H1 (cell line): Measurements from ENCODE around the gene DMPK. TPM values are rescaled to one million over a fixed set of nuclear protein-coding genes. Genes with fewer than 3 reads are reported as not detected.

Source experiments
- CTCF ChIA-PET: fragments of 300-600 bp; sonication (Branson Sonifier 250); formaldehyde crosslinking; loops from one replicate; lab custom pipeline; 2021; ENCODE audit not compliant: partially characterized antibody; lab: Charles Lee
- POLR2A ChIA-PET: fragments of 300-600 bp; sonication (Branson Sonifier 250); formaldehyde crosslinking; loops from one replicate; lab custom pipeline; 2021; ENCODE audit warnings: inconsistent platforms; ENCODE audit not compliant: partially characterized antibody; lab: Charles Lee
- DNase-seq, 2 experiments: peaks; one replicate each; pipeline versions ENCODE4 v3.0.0 to v3.0.0-alpha.2; 2010 to 2022; ENCODE audit warnings: low spot score in 2 of 2, low read depth in 1 of 2, mixed read lengths in 1 of 2
- FAIRE-seq: peaks from 2 replicates; lab custom pipeline; 2011; peaks lifted over from hg19 to GRCh38; lab: Jason Lieb, UNC
- H2AFZ ChIP-seq: 2 replicates; pipeline ENCODE4 v1.8.1; 2012; ENCODE audit warnings: low read length, inconsistent platforms
- H2AK5ac ChIP-seq: 2 replicates; pipeline ENCODE4 v1.6.1; 2013; ENCODE audit warnings: low read depth, low read length
- H2BK120ac ChIP-seq: replicated peaks from 2 replicates; pipeline ENCODE3; 2013; ENCODE audit warnings: low read depth, low read length, inconsistent platforms
- H2BK12ac ChIP-seq: 2 replicates; pipeline ENCODE4 v1.6.1; 2013; ENCODE audit warnings: low read depth, low read length
- H2BK15ac ChIP-seq: 2 replicates; pipeline ENCODE4 v1.6.1; 2013; ENCODE audit warnings: low read length
- H2BK20ac ChIP-seq: 2 replicates; pipeline ENCODE4 v1.6.1; 2013; ENCODE audit warnings: low read length
- H2BK5ac ChIP-seq: 2 replicates; pipeline ENCODE4 v1.6.1; 2013; ENCODE audit warnings: low read depth, low read length
- H3K14ac ChIP-seq: 2 replicates; pipeline ENCODE4 v1.6.1; 2013; ENCODE audit warnings: inconsistent platforms; ENCODE audit not compliant: insufficient read length
- H3K18ac ChIP-seq: 2 replicates; pipeline ENCODE4 v1.6.1; 2013; ENCODE audit warnings: low read length; ENCODE audit errors: extremely low read depth
- H3K23ac ChIP-seq: 2 replicates; pipeline ENCODE4 v1.6.1; 2013; ENCODE audit warnings: inconsistent platforms; ENCODE audit not compliant: insufficient read length
- H3K23me2 ChIP-seq: 2 replicates; pipeline ENCODE4 v1.6.1; 2013; ENCODE audit warnings: low read depth, low read length
- H3K27ac ChIP-seq: 2 replicates; pipeline ENCODE4 v1.6.1; 2011; ENCODE audit warnings: low read depth, low read length, inconsistent platforms
- H3K27me3 ChIP-seq, 4 experiments: replicated peaks in 1 of 4; 1 replicate in 1 of 4; 2 replicates in 3 of 4; pipeline versions ENCODE4 v1.6.1 to v1.8.1; 2011 to 2013; ENCODE audit warnings: low read length in 3 of 4, mild to moderate bottlenecking in 3 of 4, inconsistent platforms in 2 of 4, mixed read lengths in 2 of 4, moderate library complexity in 1 of 4; ENCODE audit not compliant: control insufficient read depth in 3 of 4, insufficient read depth in 3 of 4; ENCODE audit errors: extremely low read depth in 1 of 4
- H3K36me3 ChIP-seq, 4 experiments: 2 replicates each; pipeline versions ENCODE4 v1.6.1 to v1.8.1; 2011 to 2013; ENCODE audit warnings: mild to moderate bottlenecking in 4 of 4, low read length in 3 of 4, moderate library complexity in 2 of 4, control low read depth in 1 of 4, inconsistent platforms in 1 of 4; ENCODE audit not compliant: insufficient read depth in 4 of 4, control insufficient read depth in 2 of 4
- H3K4ac ChIP-seq: replicated peaks from 2 replicates; pipeline ENCODE3; 2013; ENCODE audit warnings: low read length, low read depth, mixed read lengths, inconsistent platforms; ENCODE audit not compliant: insufficient read length
- H3K4me1 ChIP-seq, 4 experiments: replicated peaks in 1 of 4; 1 replicate in 1 of 4; 2 replicates in 3 of 4; pipeline versions ENCODE4 v1.6.1 to v1.8.1; 2011 to 2013; ENCODE audit warnings: low read length in 3 of 4, inconsistent platforms in 2 of 4, mixed read lengths in 1 of 4; ENCODE audit not compliant: insufficient read depth in 4 of 4, control insufficient read depth in 3 of 4
- H3K4me2 ChIP-seq, 2 experiments: 2 replicates each; pipeline versions ENCODE4 v1.6.1 to v1.8.1; 2011 to 2013; ENCODE audit warnings: low read depth in 2 of 2, low read length in 2 of 2, control low read depth in 1 of 2, inconsistent platforms in 1 of 2, mild to moderate bottlenecking in 1 of 2; ENCODE audit not compliant: insufficient read depth in 1 of 2
- H3K4me3 ChIP-seq, 4 experiments: fragments of 200-600, 300-600 bp in 1 of 4; sonication (generic), shearing (Covaris generic), sonication (Bioruptor Twin) in 1 of 4; 2 replicates each; pipeline versions ENCODE4 v1.5.1 to v1.8.1; 2011 to 2016; ENCODE audit warnings: low read length in 4 of 4, low read depth in 3 of 4, control low read depth in 2 of 4, inconsistent platforms in 2 of 4, mild to moderate bottlenecking in 2 of 4, mixed read lengths in 1 of 4, moderate library complexity in 1 of 4; ENCODE audit not compliant: insufficient read depth in 2 of 4; ENCODE audit errors: extremely low read depth in 1 of 4
- H3K56ac ChIP-seq: replicated peaks from 2 replicates; pipeline ENCODE3; 2013; ENCODE audit warnings: low read depth, mild to moderate bottlenecking, mixed read lengths, low read length, inconsistent platforms; ENCODE audit not compliant: insufficient read length
- H3K79me1 ChIP-seq: 2 replicates; pipeline ENCODE4 v1.6.1; 2013; ENCODE audit warnings: low read depth, low read length, control low read depth
- H3K79me2 ChIP-seq, 2 experiments: 2 replicates each; pipeline versions ENCODE4 v1.6.1 to v1.8.1; 2012 to 2013; ENCODE audit warnings: low read length in 2 of 2, mild to moderate bottlenecking in 2 of 2, inconsistent platforms in 1 of 2; ENCODE audit not compliant: insufficient read depth in 2 of 2, control insufficient read depth in 1 of 2
- H3K9ac ChIP-seq, 4 experiments: replicated peaks in 1 of 4; 1 replicate in 1 of 4; 2 replicates in 3 of 4; pipeline versions ENCODE4 v1.6.1 to v1.8.1; 2011 to 2013; ENCODE audit warnings: low read depth in 3 of 4, low read length in 3 of 4, control low read depth in 2 of 4, mild to moderate bottlenecking in 2 of 4, moderate library complexity in 2 of 4, inconsistent platforms in 1 of 4; ENCODE audit errors: extremely low read depth in 1 of 4
- H3K9me3 ChIP-seq, 2 experiments: 2 replicates each; pipeline versions ENCODE4 v1.6.1 to v1.8.1; 2012 to 2013; ENCODE audit warnings: mild to moderate bottlenecking in 2 of 2, moderate library complexity in 2 of 2, control low read depth in 1 of 2, inconsistent platforms in 1 of 2, low read depth in 1 of 2, low read length in 1 of 2, mixed read lengths in 1 of 2; ENCODE audit not compliant: insufficient read depth in 2 of 2
- H4K20me1 ChIP-seq, 2 experiments: replicated peaks in 1 of 2; 2 replicates each; pipeline versions ENCODE3 to v1.8.1; 2011 to 2013; ENCODE audit warnings: inconsistent platforms in 2 of 2, low read length in 2 of 2, mild to moderate bottlenecking in 1 of 2; ENCODE audit not compliant: insufficient read depth in 2 of 2, control insufficient read depth in 1 of 2
- H4K5ac ChIP-seq: 2 replicates; pipeline ENCODE4 v1.6.1; 2013; ENCODE audit warnings: low read length, low read depth, mixed read lengths, inconsistent platforms; ENCODE audit not compliant: insufficient read length
- H4K8ac ChIP-seq: 2 replicates; pipeline ENCODE4 v1.8.0; 2013; ENCODE audit warnings: mild to moderate bottlenecking, moderate library complexity, low read length, inconsistent platforms; ENCODE audit not compliant: insufficient read depth; ENCODE audit errors: extremely low read depth
- H4K91ac ChIP-seq: replicated peaks from 2 replicates; pipeline ENCODE3; 2013; ENCODE audit warnings: low read length, mixed read lengths, inconsistent platforms; ENCODE audit not compliant: insufficient read length
- GTF2F1 ChIP-seq: IDR thresholded peaks from 2 replicates; pipeline ENCODE4 v1.6.1; 2012; ENCODE audit warnings: low read depth, low read length, improper control_type of control experiment, borderline replicate concordance
- HDAC2 ChIP-seq, 2 experiments: fragments of 300-600 bp in 1 of 2; sonication (generic) in 1 of 2; IDR thresholded peaks; 2 replicates each; pipeline ENCODE4 v1.6.1; 2011 to 2012; ENCODE audit warnings: low read depth in 2 of 2, low read length in 2 of 2, mild to moderate bottlenecking in 2 of 2, moderate library complexity in 2 of 2, borderline replicate concordance in 1 of 2, inconsistent platforms in 1 of 2
- KDM1A ChIP-seq: fragments of 200-600, 300-600 bp; sonication (generic); IDR thresholded peaks from 2 replicates; pipeline ENCODE4 v1.7.1; 2016; ENCODE audit warnings: mild to moderate bottlenecking, low read length, borderline replicate concordance
- SRF ChIP-seq: IDR thresholded peaks from 2 replicates; pipeline ENCODE4 v1.6.1; 2011; ENCODE audit warnings: mild to moderate bottlenecking, low read depth, low read length, moderate library complexity
- WGBS, 2 experiments: shearing (Covaris generic) in 1 of 2; methylation state at CpG; one replicate each; pipeline versions ENCODE4 v1.1.6 to v1.1.7; 2013 to 2015; ENCODE audit warnings: low lambda C conversion rate in 2 of 2, mixed read lengths in 2 of 2, inconsistent platforms in 1 of 2, low coverage in 1 of 2, missing lambda C conversion rate in 1 of 2; ENCODE audit not compliant: insufficient replicate concordance in 2 of 2, insufficient coverage in 1 of 2, insufficient read length in 1 of 2; ENCODE audit errors: extremely low coverage in 1 of 2, missing lambda C conversion rate in 1 of 2; 5-methylcytosine and 5-hydroxymethylcytosine counted together
- polyA plus RNA-seq, 7 experiments: library from polyadenylated mRNA; depleted of rRNA in 3 of 7; stranded (reverse) in 5 of 7; unstranded in 2 of 7; fragments of >200 nt in 5 of 7; fragments of 200-250 nt in 2 of 7; gene quantifications; 1 replicate in 5 of 7; 2 replicates in 1 of 7; 4 replicates in 1 of 7; pipeline versions ENCODE4 v1.2.1 to v1.2.3, GENCODE V29; 2011 to 2013; ENCODE audit warnings: missing spikeins in 2 of 7, mixed read lengths in 2 of 7
- total RNA-seq: library from RNA; stranded (reverse); fragmentation: NEBNext Ultra II Directional; extraction: Animal tissue kit (Norgen Biotek cat#: 25700); gene quantifications from 2 replicates; pipeline ENCODE4 v1.2.1, GENCODE V29; 2021

The DMPK gene
- total and polyA plus RNA-seq, 2 of the 8 experiments (the other 6 are each of a cell fraction or from before 2014, with no cell fraction given), result 13.7 to 27.4 TPM

DNA sequence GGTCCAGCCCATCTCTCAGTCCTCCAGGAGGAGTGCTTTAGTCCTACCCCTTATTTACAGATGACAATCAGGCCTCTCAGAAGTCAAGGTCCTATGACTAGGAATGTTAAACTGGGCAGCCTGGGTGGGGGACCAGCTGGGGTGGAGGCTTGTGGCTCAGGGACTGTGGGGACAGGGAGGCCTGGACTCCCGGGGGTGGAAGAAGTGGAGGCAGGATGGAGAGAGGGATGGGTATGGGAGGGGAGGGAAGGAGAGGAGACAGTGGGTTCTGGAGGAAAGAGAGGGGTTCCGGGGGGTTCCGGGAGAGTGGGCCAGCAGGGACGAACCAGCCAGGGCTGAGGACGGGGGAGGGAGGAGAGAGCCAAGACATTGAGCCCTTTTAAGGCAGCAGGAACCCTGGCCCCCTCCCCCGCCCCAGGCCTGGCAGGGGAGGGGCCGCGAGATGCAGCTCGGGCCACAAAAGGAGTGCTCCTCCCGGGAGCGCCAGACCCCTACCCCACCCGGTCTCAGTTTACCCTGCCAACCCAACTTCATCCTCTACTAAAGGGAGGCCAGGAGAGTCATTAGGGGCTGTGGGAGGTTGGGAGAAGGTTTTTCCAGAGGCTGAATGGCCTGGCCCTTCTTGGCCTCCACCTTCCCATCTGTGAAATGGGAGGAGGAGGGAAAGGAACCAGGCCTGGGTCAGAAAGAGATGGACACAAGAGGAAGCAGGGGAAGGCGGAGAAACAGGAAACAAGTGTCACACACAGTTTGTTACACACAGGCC is 1.7 kb downstream of the DMPK start:
- Histone ChIP-seq H2BK12ac (0 out of 2 replicates have a peak overlapping the region, but pooled peaks have one; percentile 39), H2AK5ac (0 out of 2 replicates have a peak overlapping the region, but pooled peaks have one; percentile 39), H4K8ac (no peak overlapping the region; the same call in 1 of the 2 replicates), H3K79me1 (0 out of 2 replicates have a peak, but pooled peaks cover 4% of the 10 kb centered on the region), H4K20me1 (peaks cover 15 to 19% of the 10 kb centered on the region in 2 experiments), H4K91ac (no peak overlapping the region), H3K9me3 (no peaks in the 10 kb centered on the region), H3K18ac (no peak overlapping the region), H2BK20ac (0 out of 2 replicates have a peak overlapping the region, but pooled peaks have one; percentile 32), H4K5ac (no peak overlapping the region), H3K79me2 (no peaks in the 10 kb centered on the region)
- POLR2A ChIA-PET, result interaction anchor here (0.9 to 9.5 kb wide), 8 partner anchors 9 to 194 kb away, joined by 3 to 133 read pairs (median 5); partner anchors contain the start of genes DMWD, FOXA3 and SIX5
- WGBS, 2 experiments, result 71% methylated on average over 13 of the region's 13 CpGs; no CpG with 5 or more reads in 1 of the 2 experiments
- peak; percentile 83; the same call in 1 of the 2 replicates for TF ChIP-seq KDM1A
- TF ChIP-seq SRF, result peak; percentile 36; the same call in 1 of the 2 replicates
- TF ChIP-seq GTF2F1, result no peak
- TF ChIP-seq HDAC2 (IDR thresholded peaks at IDR 0.05; ENCODE audit: borderline replicate concordance in 1 of 2, low read depth in 2 of 2, low read length in 2 of 2), result 0 out of 4 replicates have a peak, but pooled peaks of 1 of the 2 experiments have one; percentile 46
- TF ChIP-seq, all 59 proteins: peak for 3
- H3K14ac ChIP-seq, result no peak overlapping the region
- H3K4me1 ChIP-seq, result peaks cover 3 to 26% (median 15%) of the 10 kb centered on the region in 4 experiments
- peaks cover 0 to 6% (median 0%) of the 10 kb centered on the region in 4 experiments; a peak in 1 of 7 replicates for H3K27me3 ChIP-seq
- FAIRE-seq, result no peak
- no peak overlapping the region for H2BK15ac ChIP-seq
- peak overlapping the region in 1 of 2 experiments; percentile 58; a peak in 1 of 4 replicates for H3K4me2 ChIP-seq
- no peak overlapping the region for H3K23ac ChIP-seq
- no peak overlapping the region for H3K4me3 ChIP-seq
- CTCF ChIA-PET, result interaction anchor here (1.1 to 5.1 kb wide), 4 partner anchors 8 to 111 kb away, joined by 4 to 45 read pairs (median 10); partner anchors contain the start of gene SIX5
- no peak for DNase-seq
- peaks cover 3 to 15% (median 7%) of the 10 kb centered on the region in 4 experiments; a peak in 6 of 8 replicates for H3K36me3 ChIP-seq
- H3K9ac ChIP-seq, result no peak overlapping the region
- H3K23me2 ChIP-seq, result peaks cover 4% of the 10 kb centered on the region; the same call in 1 of the 2 replicates
- no peak overlapping the region for H3K27ac ChIP-seq
- no peak overlapping the region for H2BK120ac ChIP-seq
- H2AFZ ChIP-seq, result no peak overlapping the region
- H2BK5ac ChIP-seq, result no peak overlapping the region
- no peak overlapping the region for H3K56ac ChIP-seq
- H3K4ac ChIP-seq, result no peak overlapping the region
